Stimulated activated CD8-positive, alpha-beta memory T cell treated with anti-CD3 and anti-CD28 coated beads, Interleukin-4, amount 100 ng/mL, for 4 hours (primary cell): ENCODE results near the gene HIPK1.
"Not testable (repeated sequence)": the region's sequence is repeated elsewhere in the genome, so short reads cannot be mapped to it uniquely, and the experiment has no call there.

Source experiments
- DNase-seq, 2 donors: peaks; one replicate each; pipeline ENCODE4 v3.0.0-alpha.2; 2020; ENCODE audit warnings: low read depth in 2 of 2, low spot score in 1 of 2

The HIPK1 gene

GRCh38 chr1:113981962-113982931, 53.1 kb downstream of the HIPK1 start:
- no peak for DNase-seq

- no peak for DNase-seq
Measured at GRCh38 chr1:113982949-113983348, 53.8 kb downstream of the HIPK1 start.

- no peak for DNase-seq
Measured at GRCh38 chr1:113983391-113983790, 54.3 kb downstream of the HIPK1 start.

GRCh38 chr1:113983826-113984225, 54.7 kb downstream of the HIPK1 start:
- no peak for DNase-seq

GRCh38 chr1:113984710-113985109, 55.6 kb downstream of the HIPK1 start:
- no peak for DNase-seq

- no peak for DNase-seq
Measured at GRCh38 chr1:113986802-113987201, 57.7 kb downstream of the HIPK1 start.

GRCh38 chr1:113987259-113987658, 58.1 kb downstream of the HIPK1 start:
- DNase-seq = no peak

GRCh38 chr1:113990530-113990929, 61.4 kb downstream of the HIPK1 start:
- no peak for DNase-seq

- DNase-seq = no peak
Measured at GRCh38 chr1:113990961-113991360, 61.8 kb downstream of the HIPK1 start.

- no peak for DNase-seq
Measured at GRCh38 chr1:113991467-113991997, 62.4 kb downstream of the HIPK1 start.

- no peak for DNase-seq
Measured at GRCh38 chr1:113993072-113993471, 63.9 kb downstream of the HIPK1 start.

- no peak for DNase-seq
Measured at GRCh38 chr1:113993766-113994165, 64.6 kb downstream of the HIPK1 start.

- DNase-seq = no peak
Measured at GRCh38 chr1:113995382-113995781, 66.3 kb downstream of the HIPK1 start.

GRCh38 chr1:113998361-113998760, 69.2 kb downstream of the HIPK1 start:
- DNase-seq = no peak

- DNase-seq = no peak
Measured at GRCh38 chr1:113999233-113999632, 70.1 kb downstream of the HIPK1 start.

- DNase-seq = no peak
Measured at GRCh38 chr1:113999799-114000198, 70.7 kb downstream of the HIPK1 start.

- no peak for DNase-seq
Measured at GRCh38 chr1:114000406-114000805, 71.3 kb downstream of the HIPK1 start.

GRCh38 chr1:114002492-114003239, 73.5 kb downstream of the HIPK1 start:
- DNase-seq = no peak

GRCh38 chr1:114003431-114003830, 74.3 kb downstream of the HIPK1 start:
- DNase-seq = no peak

- DNase-seq = not testable (repeated sequence)
Measured at GRCh38 chr1:114006825-114007224, 77.7 kb downstream of the HIPK1 start.

- DNase-seq = no peak
Measured at GRCh38 chr1:114008480-114008941, 79.4 kb downstream of the HIPK1 start.

GRCh38 chr1:114008993-114009392, 79.9 kb downstream of the HIPK1 start:
- no peak for DNase-seq
